Measurements from ENCODE around the gene POU3F2. TPM values are rescaled to one million over a fixed set of nuclear protein-coding genes. Genes with fewer than 3 reads are reported as not detected.
A peak's percentile ranks its signal among the peaks of the same experiment; 100 is the strongest.

POU3F2 gene
- polyA plus RNA-seq (ENCODE audit: insufficient read length), result 0.15 TPM
- long read RNA-seq, donor 1, result 0 reads
- long read RNA-seq, donor 2, full-length matches to known transcripts, result 3 of 3 reads
- long read RNA-seq, donor 2, partial matches to known transcripts, result 0 of 3 reads
- long read RNA-seq, donor 2, other reads (novel, unspliced or antisense), result 0 of 3 reads
- long read RNA-seq, donor 3, full-length matches to known transcripts, result 1 of 1 reads
- long read RNA-seq, donor 3, partial matches to known transcripts, result 0 of 1 reads
- long read RNA-seq, donor 3, other reads (novel, unspliced or antisense), result 0 of 1 reads
- long read RNA-seq, donor 4, result 0 reads
- long read RNA-seq, donor 5, result 0 reads
- long read RNA-seq, donor 6, result 0 reads
- long read RNA-seq, donor 7, full-length matches to known transcripts, result 1 of 1 reads
- long read RNA-seq, donor 7, partial matches to known transcripts, result 0 of 1 reads
- long read RNA-seq, donor 7, other reads (novel, unspliced or antisense), result 0 of 1 reads
- long read RNA-seq, donor 8, result 0 reads

GRCh38 chr6:98834060-98835031 lies at the start of gene POU3F2:
TSS of gene POU3F2 (plus strand) at chr6:98834574. CDS start at chr6:98834874, 300 bp downstream.
- peak; percentile 89 for DNase-seq

GRCh38 chr6:98787435-98787834 lies 46.9 kb upstream of the POU3F2 start:
- DNase-seq, result no peak

GRCh38 chr6:98787961-98788360 lies 46.4 kb upstream of the POU3F2 start:
- DNase-seq, result no peak

GRCh38 chr6:98794307-98794842 lies 40.0 kb upstream of the POU3F2 start:
- no peak for DNase-seq

GRCh38 chr6:98797217-98797994 lies 37.0 kb upstream of the POU3F2 start:
- DNase-seq, result no peak

GRCh38 chr6:98800866-98801265 lies 33.5 kb upstream of the POU3F2 start:
- DNase-seq, result no peak

GRCh38 chr6:98808541-98809210 lies 25.7 kb upstream of the POU3F2 start:
- no peak for DNase-seq

- DNase-seq, result no peak
These were observed 22.2 kb upstream of the POU3F2 start for GRCh38 chr6:98812220-98812619.

- no peak for DNase-seq
These were observed 17.6 kb upstream of the POU3F2 start for GRCh38 chr6:98816799-98817198.

GRCh38 chr6:98821756-98822405 lies 12.5 kb upstream of the POU3F2 start:
- DNase-seq, result no peak

GRCh38 chr6:98823428-98824161 lies 10.8 kb upstream of the POU3F2 start:
- DNase-seq, result no peak

- DNase-seq, result no peak
These were observed 10.0 kb upstream of the POU3F2 start for GRCh38 chr6:98824162-98824901.

GRCh38 chr6:98824902-98825599 lies 9.3 kb upstream of the POU3F2 start:
- DNase-seq, result no peak

- no peak for DNase-seq
These were observed 8.7 kb upstream of the POU3F2 start for GRCh38 chr6:98825600-98826230.

- DNase-seq, result no peak
These were observed 6.8 kb upstream of the POU3F2 start for GRCh38 chr6:98827295-98828159.

GRCh38 chr6:98828211-98828788 lies 6.1 kb upstream of the POU3F2 start:
- no peak for DNase-seq

All from left kidney (tissue), 8 donors.